Rectal smooth muscle tissue (tissue), 1 donor: Measurements from ENCODE around the gene ARMH4.

Experiments used
- H3K27ac ChIP-seq: one replicate; pipeline ENCODE4 v1.7.0; 2013; ENCODE audit warnings: low read depth, low read length, inconsistent platforms
- H3K27me3 ChIP-seq: one replicate; pipeline ENCODE4 v1.7.0; 2013; ENCODE audit warnings: low read length; ENCODE audit not compliant: control insufficient read depth, insufficient read depth
- H3K36me3 ChIP-seq: one replicate; pipeline ENCODE4 v1.7.0; 2013; ENCODE audit warnings: low read length; ENCODE audit not compliant: control insufficient read depth, insufficient read depth
- H3K4me1 ChIP-seq: one replicate; pipeline ENCODE4 v1.7.0; 2013; ENCODE audit warnings: low read length; ENCODE audit not compliant: control insufficient read depth, insufficient read depth
- H3K4me3 ChIP-seq: one replicate; pipeline ENCODE4 v1.7.0; 2013; ENCODE audit warnings: low read length
- H3K9ac ChIP-seq: one replicate; pipeline ENCODE4 v1.7.0; 2013; ENCODE audit warnings: low read length

Gene ARMH4

GRCh38 chr14:58152014-58152857 is at the start of gene ARMH4:
Gene ARMH4, minus strand, starts transcription at chr14:58152213. Its CDS starts 12,855 bp downstream, at chr14:58139358.
- Histone ChIP-seq H3K27me3 (no peaks in the 10 kb centered on the region), H3K36me3 (no peaks in the 10 kb centered on the region), H3K4me3 (peak within 1 kb of the TSS; percentile 87), H3K9ac (peak within 1 kb of the TSS; percentile 57), H3K27ac (peak within 1 kb of the TSS; percentile 38), H3K4me1 (no peaks in the 10 kb centered on the region)

- Histone ChIP-seq H3K27me3 (no peaks in the 10 kb centered on the region), H3K4me3 (peak overlapping the region; percentile 95), H3K4me1 (peaks cover 9% of the 10 kb centered on the region), H3K9ac (peak overlapping the region; percentile 96), H3K27ac (peak overlapping the region; percentile 97), H3K36me3 (no peaks in the 10 kb centered on the region)
These were observed 48.8 kb upstream of the ARMH4 start for GRCh38 chr14:58200846-58201245.

GRCh38 chr14:58200480-58200841 is 48.4 kb upstream of the ARMH4 start:
- H3K4me3 ChIP-seq, result peak overlapping the region; percentile 95
- peak overlapping the region; percentile 97 for H3K27ac ChIP-seq

GRCh38 chr14:58199726-58200479 is 47.9 kb upstream of the ARMH4 start, which contains the start of gene ACTR10:
Gene ACTR10, plus strand, starts transcription at chr14:58200149. Its CDS starts 69 bp downstream, at chr14:58200218.
- peak within 1 kb of the TSS; percentile 97 for H3K27ac ChIP-seq
- peak within 1 kb of the TSS; percentile 95 for H3K4me3 ChIP-seq
- H3K9ac ChIP-seq, result peak within 1 kb of the TSS; percentile 96
- no peaks in the 10 kb centered on the region for H3K27me3 ChIP-seq
- H3K36me3 ChIP-seq, result no peaks in the 10 kb centered on the region
- H3K4me1 ChIP-seq, result peaks cover 9% of the 10 kb centered on the region

More at GRCh38 chr14:58200480-58200841, 48.4 kb upstream of the ARMH4 start:
- Histone ChIP-seq H3K4me1 (peaks cover 9% of the 10 kb centered on the region), H3K9ac (peak overlapping the region; percentile 96), H3K27me3 (no peaks in the 10 kb centered on the region), H3K36me3 (no peaks in the 10 kb centered on the region)

- H3K36me3 ChIP-seq, result no peaks in the 10 kb centered on the region
- H3K4me1 ChIP-seq, result peaks cover 9% of the 10 kb centered on the region
- H3K4me3 ChIP-seq, result no peak overlapping the region
- H3K27me3 ChIP-seq, result no peaks in the 10 kb centered on the region
- no peak overlapping the region for H3K27ac ChIP-seq
- no peak overlapping the region for H3K9ac ChIP-seq
These were observed 46.1 kb upstream of the ARMH4 start for GRCh38 chr14:58198086-58198485.

GRCh38 chr14:58196198-58196597 is 44.2 kb upstream of the ARMH4 start:
- Histone ChIP-seq H3K4me1 (peaks cover 6% of the 10 kb centered on the region), H3K27ac (no peak overlapping the region), H3K27me3 (no peaks in the 10 kb centered on the region), H3K9ac (no peak overlapping the region), H3K4me3 (no peak overlapping the region), H3K36me3 (no peaks in the 10 kb centered on the region)

GRCh38 chr14:58193542-58193941 is 41.5 kb upstream of the ARMH4 start:
- no peak overlapping the region for H3K9ac ChIP-seq
- no peaks in the 10 kb centered on the region for H3K4me1 ChIP-seq
- H3K27me3 ChIP-seq, result no peaks in the 10 kb centered on the region
- H3K4me3 ChIP-seq, result no peak overlapping the region
- no peaks in the 10 kb centered on the region for H3K36me3 ChIP-seq
- H3K27ac ChIP-seq, result no peak overlapping the region

- H3K36me3 ChIP-seq, result no peaks in the 10 kb centered on the region
- no peaks in the 10 kb centered on the region for H3K4me1 ChIP-seq
- H3K9ac ChIP-seq, result no peak overlapping the region
- no peak overlapping the region for H3K27ac ChIP-seq
- no peak overlapping the region for H3K4me3 ChIP-seq
- H3K27me3 ChIP-seq, result no peaks in the 10 kb centered on the region
These were observed 40.0 kb upstream of the ARMH4 start for GRCh38 chr14:58191763-58192601.

- Histone ChIP-seq H3K9ac (no peak overlapping the region), H3K27me3 (no peaks in the 10 kb centered on the region), H3K36me3 (no peaks in the 10 kb centered on the region), H3K4me3 (no peak overlapping the region), H3K27ac (no peak overlapping the region), H3K4me1 (no peaks in the 10 kb centered on the region)
These were observed 37.2 kb upstream of the ARMH4 start for GRCh38 chr14:58189176-58189575.

GRCh38 chr14:58177125-58177524 is 25.1 kb upstream of the ARMH4 start:
- Histone ChIP-seq H3K36me3 (no peaks in the 10 kb centered on the region), H3K4me3 (no peak overlapping the region), H3K4me1 (no peaks in the 10 kb centered on the region), H3K27ac (no peak overlapping the region), H3K27me3 (no peaks in the 10 kb centered on the region), H3K9ac (no peak overlapping the region)

- Histone ChIP-seq H3K27me3 (no peaks in the 10 kb centered on the region), H3K27ac (no peak overlapping the region), H3K4me1 (no peaks in the 10 kb centered on the region), H3K9ac (no peak overlapping the region), H3K36me3 (no peaks in the 10 kb centered on the region), H3K4me3 (no peak overlapping the region)
These were observed 19.1 kb upstream of the ARMH4 start for GRCh38 chr14:58171090-58171489.

- no peak overlapping the region for H3K27ac ChIP-seq
- H3K4me3 ChIP-seq, result no peak overlapping the region
- H3K9ac ChIP-seq, result no peak overlapping the region
- H3K36me3 ChIP-seq, result no peaks in the 10 kb centered on the region
- no peaks in the 10 kb centered on the region for H3K4me1 ChIP-seq
- no peaks in the 10 kb centered on the region for H3K27me3 ChIP-seq
These were observed 15.9 kb upstream of the ARMH4 start for GRCh38 chr14:58167891-58168290.
